Pancreas (tissue), 10 donors: Measurements from ENCODE around the gene NMNAT3. TPM values are rescaled to one million over a fixed set of nuclear protein-coding genes. Genes with fewer than 3 reads are reported as not detected.

Source experiments
- ATAC-seq, 4 donors: fragments of 200-7000 bp; cut with Tn5 transposase; one replicate each; pipeline versions ENCODE4 v1.8.0 to v1.9.1; 2020; ENCODE audit warnings: mild to moderate bottlenecking in 4 of 4, moderate library complexity in 4 of 4
- DNase-seq, 6 donors: peaks; one replicate each; pipeline ENCODE4 v3.0.0-alpha.2; 2020
- FAIRE-seq: peaks from 2 replicates; lab custom pipeline; 2012; peaks lifted over from hg19 to GRCh38; lab: Jason Lieb, UNC
- H3K27ac ChIP-seq, 4 donors: fragments of 200-600 bp; sonication (generic); 1 replicate in 3 of 4; 2 replicates in 1 of 4; pipeline versions ENCODE4 v1.5.0 to v1.8.0; 2020
- H3K27me3 ChIP-seq, 4 donors: fragments of 200-600 bp; one replicate each; pipeline ENCODE4 v1.8.0; 2021
- H3K36me3 ChIP-seq, 3 donors: fragments of 200-600 bp; sonication (generic) in 1 of 3; one replicate each; pipeline versions ENCODE4 v1.5.0 to v1.8.0; 2020 to 2021
- H3K4me1 ChIP-seq, 3 donors: fragments of 200-600 bp; one replicate each; pipeline ENCODE4 v1.8.0; 2021
- H3K4me3 ChIP-seq, 4 donors: fragments of 200-600 bp; sonication (generic) in 2 of 4; one replicate each; pipeline versions ENCODE4 v1.5.0 to v1.8.0; 2020 to 2021
- H3K9me3 ChIP-seq, 4 donors: fragments of 200-600 bp; one replicate each; pipeline ENCODE4 v1.8.0; 2021
- CTCF ChIP-seq, 4 donors: fragments of 200-600 bp; sonication (generic) in 3 of 4; IDR thresholded peaks; one replicate each; pipeline versions ENCODE4 v1.5.0 to v1.8.0; 2021; ENCODE audit warnings: antibody characterized with exemption in 4 of 4
- WGBS, 2 donors: extraction: QIAGEN DNeasy Blood & Tissue Kit; methylation state at CpG; one replicate each; pipeline ENCODE4 v1.1.7; 2013; 5-methylcytosine and 5-hydroxymethylcytosine counted together
- intact Hi-C, 3 donors: fragments of 100-400 bp; cut with DNase I; formaldehyde crosslinking; loops; one replicate each; pipeline versions ENCODE4 v1.11.1 to v1.14.2; 2022
- polyA plus RNA-seq, 2 donors: library from polyadenylated mRNA; stranded (reverse); fragments of 200-250 nt; gene quantifications; one replicate each; pipeline ENCODE4 v1.2.3, GENCODE V29; 2013
- total RNA-seq, 6 donors: library from RNA; stranded (reverse); fragmentation: NEBNext Ultra II Directional in 4 of 6; extraction: Animal tissue kit (Norgen Biotek cat#: 25700) in 4 of 6; gene quantifications; one replicate each; pipeline versions ENCODE4 v1.2.1 to v1.2.4, GENCODE V29; 2021 to 2023
- donor health status: healthy with polysubstance abuse.
- donor health status: DM: no; HTN: no; CAD: no; lungs with moderate emphysema.
- donor health status: DM: no; HTN: no; CAD: no.
- donor health status: control.
- donor health status: control.
- donor health status: Bipolar disorder and iron deficiency.
- donor health status: DM: yes; HTN: yes; CAD: no.
- donor health status: DM: no; HTN: no; CAD: no.
- donor health status: DM: no; HTN: no; CAD: no.
- donor health status: DM: yes; HTN: yes; CAD: no.

NMNAT3 gene
- total and polyA plus RNA-seq, 8 donors: 4.5 to 10.6 (median 7.0) TPM

- Histone ChIP-seq H3K4me3 (no peak overlapping the region), H3K9me3 (no peaks in the 10 kb centered on the region), H3K27ac (no peak overlapping the region), H3K4me1 (peaks cover 0 to 9% (median 7%) of the 10 kb centered on the region in 3 donors), H3K36me3 (peaks cover 0 to 36% (median 5%) of the 10 kb centered on the region in 3 donors), H3K27me3 (no peaks in the 10 kb centered on the region)
- WGBS, 2 donors: 41 to 50% methylated on average over 2 of the region's 2 CpGs
- ATAC-seq (peak in 2 of 4 donors; percentile 34 to 56), FAIRE-seq (no peak), DNase-seq (no peak)
- TF ChIP-seq CTCF (IDR thresholded peaks at IDR 0.05): no peak
- intact Hi-C loops: no loop called here
These were observed 155.4 kb downstream of the NMNAT3 start for GRCh38 chr3:139522421-139522820.

GRCh38 chr3:139521816-139522215, 156.0 kb downstream of the NMNAT3 start:
- intact Hi-C loops: no loop called here
- ATAC-seq (no peak), FAIRE-seq (no peak), DNase-seq (no peak)
- WGBS, 2 donors: 37 to 38% methylated on average over 1 of the region's 1 CpG
- H3K27ac ChIP-seq: no peak overlapping the region
- peaks cover 0 to 9% (median 7%) of the 10 kb centered on the region in 3 donors for H3K4me1 ChIP-seq
- no peak for TF ChIP-seq CTCF (IDR thresholded peaks at IDR 0.05)
- H3K9me3 ChIP-seq: no peaks in the 10 kb centered on the region
- H3K4me3 ChIP-seq: no peak overlapping the region
- no peaks in the 10 kb centered on the region for H3K27me3 ChIP-seq
- H3K36me3 ChIP-seq: peaks cover 0 to 37% (median 5%) of the 10 kb centered on the region in 3 donors

GRCh38 chr3:139521144-139521543, 156.6 kb downstream of the NMNAT3 start:
- DNase-seq (no peak), FAIRE-seq (no peak), ATAC-seq (peak in 1 of 4 donors; percentile 15)
- Histone ChIP-seq H3K9me3 (no peaks in the 10 kb centered on the region), H3K27ac (no peak overlapping the region), H3K36me3 (peaks cover 0 to 37% (median 2%) of the 10 kb centered on the region in 3 donors), H3K4me1 (peaks cover 0 to 9% (median 7%) of the 10 kb centered on the region in 3 donors), H3K4me3 (no peak overlapping the region), H3K27me3 (no peaks in the 10 kb centered on the region)
- 95 to 100% methylated on average over 3 of the region's 3 CpGs for WGBS, 2 donors
- TF ChIP-seq CTCF (IDR thresholded peaks at IDR 0.05): no peak
- intact Hi-C loops: no loop called here

GRCh38 chr3:139519998-139520737, 157.6 kb downstream of the NMNAT3 start:
- intact Hi-C loops: no loop called here
- H3K27ac ChIP-seq: no peak overlapping the region
- WGBS, 2 donors: 75 to 78% methylated on average over 7 of the region's 7 CpGs
- H3K4me1 ChIP-seq: peaks cover 0 to 9% (median 7%) of the 10 kb centered on the region in 3 donors
- H3K9me3 ChIP-seq: no peaks in the 10 kb centered on the region
- peaks cover 0 to 34% (median 0%) of the 10 kb centered on the region in 3 donors for H3K36me3 ChIP-seq
- no peak overlapping the region for H3K4me3 ChIP-seq
- FAIRE-seq (no peak), ATAC-seq (peak; percentile 42 to 72 (median 64)), DNase-seq (peak in 2 of 6 donors; percentile 58 to 70)
- H3K27me3 ChIP-seq: no peaks in the 10 kb centered on the region
- peak in 3 of 4 donors; percentile 15 to 38 (median 35) for TF ChIP-seq CTCF (IDR thresholded peaks at IDR 0.05)
